DOHH2 (cell line): ENCODE results near the gene NPIPB8.
"Not testable (repeated sequence)": the region's sequence is repeated elsewhere in the genome, so short reads cannot be mapped to it uniquely, and the experiment has no call there.

Experiments used
- H3F3A ChIP-seq: fragments of 200-600 bp; sonication (generic), shearing (Covaris generic); 2 replicates; pipeline ENCODE4 v1.6.0; 2016; ENCODE audit warnings: antibody characterized with exemption, mild to moderate bottlenecking; ENCODE audit not compliant: control insufficient read depth, insufficient read depth
- H3K27ac ChIP-seq: fragments of 200-600 bp; sonication (generic); 2 replicates; pipeline ENCODE4 v1.5.1; 2014; ENCODE audit warnings: low read depth, mild to moderate bottlenecking, low read length, moderate library complexity
- H3K27me3 ChIP-seq: fragments of 200-600 bp; sonication (generic); 2 replicates; pipeline ENCODE4 v1.6.1; 2014; ENCODE audit warnings: mild to moderate bottlenecking, low read length, mixed read lengths; ENCODE audit not compliant: control insufficient read depth
- H3K36me3 ChIP-seq: fragments of 200-600 bp; sonication (generic); 2 replicates; pipeline ENCODE4 v1.6.1; 2014; ENCODE audit warnings: mild to moderate bottlenecking, low read length, moderate library complexity, mixed read lengths; ENCODE audit not compliant: control insufficient read depth
- H3K4me1 ChIP-seq: fragments of 200-600 bp; sonication (generic); 2 replicates; pipeline ENCODE4 v1.6.1; 2014; ENCODE audit warnings: mild to moderate bottlenecking, low read length, mixed read lengths; ENCODE audit not compliant: control insufficient read depth
- H3K4me2 ChIP-seq: fragments of 200-600 bp; sonication (generic); 2 replicates; pipeline ENCODE4 v1.6.0; 2014; ENCODE audit warnings: mild to moderate bottlenecking, low read length, moderate library complexity
- H3K4me3 ChIP-seq: fragments of 200-600 bp; sonication (generic); 2 replicates; pipeline ENCODE4 v1.5.1; 2014; ENCODE audit warnings: mild to moderate bottlenecking, low read length, mixed read lengths
- H3K79me2 ChIP-seq: fragments of 200-600 bp; sonication (generic); 2 replicates; pipeline ENCODE4 v1.6.1; 2014; ENCODE audit warnings: mild to moderate bottlenecking, low read length, mixed read lengths; ENCODE audit not compliant: control insufficient read depth
- H3K9me2 ChIP-seq: fragments of 200-600 bp; sonication (generic); replicated peaks from 2 replicates; pipeline ENCODE4 v1.6.1; 2014; ENCODE audit warnings: mild to moderate bottlenecking, low read length, mixed read lengths; ENCODE audit not compliant: control insufficient read depth
- H3K9me3 ChIP-seq: fragments of 200-600 bp; sonication (generic); 2 replicates; pipeline ENCODE4 v1.6.1; 2014; ENCODE audit warnings: antibody characterized with exemption, low read length, mixed read lengths; ENCODE audit not compliant: control insufficient read depth, insufficient read depth
- H4K20me1 ChIP-seq: fragments of 200-600 bp; sonication (generic); 2 replicates; pipeline ENCODE4 v1.6.0; 2014; ENCODE audit warnings: low read depth, mild to moderate bottlenecking, antibody characterized with exemption, low read length, moderate library complexity; ENCODE audit not compliant: control insufficient read depth, insufficient read depth
- EZH2phosphoT487 ChIP-seq: fragments of 200-600 bp; sonication (generic); IDR thresholded peaks from 2 replicates; pipeline ENCODE4 v1.6.1; 2017; ENCODE audit warnings: borderline replicate concordance, mild to moderate bottlenecking, antibody characterized with exemption, low read length, moderate library complexity, mixed read lengths
- TF ChIP-seq, protein P1 (sequence below): fragments of 200-600 bp; sonication (generic); IDR thresholded peaks from one replicate; pipeline ENCODE4 v1.5.1; 2014; ENCODE audit warnings: antibody characterized with exemption, mild to moderate bottlenecking, low read depth, low read length; ENCODE audit not compliant: poor library complexity, severe bottlenecking

NPIPB8 gene

DNA sequence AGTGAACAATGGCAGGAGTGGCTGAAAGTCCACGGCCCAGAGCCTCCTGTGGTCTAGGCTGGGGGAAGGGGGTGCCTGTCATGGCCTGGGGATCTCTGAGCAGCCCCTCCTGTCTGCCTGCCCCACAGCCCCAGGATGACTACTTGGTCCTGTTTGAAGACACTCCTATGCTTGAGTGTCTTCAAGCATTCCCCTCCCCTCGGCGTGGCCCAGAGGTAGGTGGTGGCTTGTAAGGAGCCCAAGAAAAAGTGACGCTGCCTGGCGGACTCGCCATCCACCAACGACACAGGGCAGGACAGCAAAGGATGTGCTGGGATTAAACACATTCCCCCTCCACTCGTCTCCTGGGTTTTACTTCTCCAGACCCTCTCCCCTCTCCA lies 33.7 kb upstream of the NPIPB8 start:
- TF ChIP-seq EZH2phosphoT487, result no peak
- TF ChIP-seq, protein P1, sequence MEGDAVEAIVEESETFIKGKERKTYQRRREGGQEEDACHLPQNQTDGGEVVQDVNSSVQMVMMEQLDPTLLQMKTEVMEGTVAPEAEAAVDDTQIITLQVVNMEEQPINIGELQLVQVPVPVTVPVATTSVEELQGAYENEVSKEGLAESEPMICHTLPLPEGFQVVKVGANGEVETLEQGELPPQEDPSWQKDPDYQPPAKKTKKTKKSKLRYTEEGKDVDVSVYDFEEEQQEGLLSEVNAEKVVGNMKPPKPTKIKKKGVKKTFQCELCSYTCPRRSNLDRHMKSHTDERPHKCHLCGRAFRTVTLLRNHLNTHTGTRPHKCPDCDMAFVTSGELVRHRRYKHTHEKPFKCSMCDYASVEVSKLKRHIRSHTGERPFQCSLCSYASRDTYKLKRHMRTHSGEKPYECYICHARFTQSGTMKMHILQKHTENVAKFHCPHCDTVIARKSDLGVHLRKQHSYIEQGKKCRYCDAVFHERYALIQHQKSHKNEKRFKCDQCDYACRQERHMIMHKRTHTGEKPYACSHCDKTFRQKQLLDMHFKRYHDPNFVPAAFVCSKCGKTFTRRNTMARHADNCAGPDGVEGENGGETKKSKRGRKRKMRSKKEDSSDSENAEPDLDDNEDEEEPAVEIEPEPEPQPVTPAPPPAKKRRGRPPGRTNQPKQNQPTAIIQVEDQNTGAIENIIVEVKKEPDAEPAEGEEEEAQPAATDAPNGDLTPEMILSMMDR, result no peak
- no peaks in the 10 kb centered on the region for H3K27me3 ChIP-seq
- H3K9me3 ChIP-seq, result no peaks in the 10 kb centered on the region
- H3K79me2 ChIP-seq, result no peaks in the 10 kb centered on the region
- H3K36me3 ChIP-seq, result peaks cover 18% of the 10 kb centered on the region
- H3K4me2 ChIP-seq, result no peak overlapping the region
- no peaks in the 10 kb centered on the region for H4K20me1 ChIP-seq
- H3F3A ChIP-seq, result peaks cover 18% of the 10 kb centered on the region
- peaks cover 12% of the 10 kb centered on the region for H3K4me1 ChIP-seq
- H3K4me3 ChIP-seq, result no peak overlapping the region
- H3K27ac ChIP-seq, result no peak overlapping the region
- no peaks in the 10 kb centered on the region for H3K9me2 ChIP-seq

DNA sequence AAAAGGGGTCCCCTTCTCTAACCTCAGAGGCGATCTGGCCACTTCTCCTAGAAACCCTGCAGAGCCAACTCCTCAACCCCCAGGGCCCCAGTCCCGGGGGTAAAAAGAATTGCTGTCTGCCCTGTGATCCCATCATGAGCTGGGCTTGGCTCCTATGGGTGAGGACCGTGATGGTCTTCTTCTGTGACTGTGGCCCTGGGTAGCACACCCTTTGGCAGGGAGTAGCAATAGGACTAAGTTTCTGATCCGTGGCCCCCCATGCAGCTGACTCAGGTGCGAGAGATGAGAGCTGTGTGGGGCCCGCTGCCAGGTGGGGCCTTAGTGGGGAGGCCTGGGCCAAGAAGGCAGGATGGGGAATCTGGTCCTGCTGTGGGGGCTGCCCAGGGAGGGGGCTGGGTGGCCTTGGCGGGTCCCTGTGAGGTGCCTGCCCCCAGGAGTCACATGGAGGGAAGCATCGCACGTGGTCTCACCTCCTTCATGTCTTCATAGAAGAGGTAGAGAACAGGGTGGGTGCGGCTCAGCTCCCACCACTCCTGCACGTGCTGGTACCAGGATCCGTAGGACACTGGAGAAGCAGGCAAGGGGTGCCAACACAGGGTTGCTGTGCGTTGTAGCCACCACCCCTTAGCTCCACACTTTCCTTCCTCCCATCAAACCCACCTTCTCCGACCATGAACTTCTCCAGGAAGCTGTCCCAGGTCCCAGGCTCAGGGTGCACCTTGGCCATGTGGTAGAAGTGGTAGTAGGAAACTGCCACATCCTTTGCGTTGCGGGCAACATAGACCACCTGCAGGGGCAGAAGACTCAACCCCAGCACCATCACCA lies 31.4 kb upstream of the NPIPB8 start:
- Histone ChIP-seq H3K9me3 (no peaks in the 10 kb centered on the region), H4K20me1 (no peaks in the 10 kb centered on the region), H3K4me1 (peaks cover 12% of the 10 kb centered on the region), H3K36me3 (peaks cover 35% of the 10 kb centered on the region), H3K4me3 (no peak overlapping the region), H3K27me3 (no peaks in the 10 kb centered on the region), H3K9me2 (no peaks in the 10 kb centered on the region), H3K27ac (no peak overlapping the region), H3K79me2 (peaks cover 11% of the 10 kb centered on the region), H3F3A (peaks cover 18% of the 10 kb centered on the region), H3K4me2 (no peak overlapping the region)
- TF ChIP-seq EZH2phosphoT487, result no peak
- TF ChIP-seq, protein P1, result no peak

DNA sequence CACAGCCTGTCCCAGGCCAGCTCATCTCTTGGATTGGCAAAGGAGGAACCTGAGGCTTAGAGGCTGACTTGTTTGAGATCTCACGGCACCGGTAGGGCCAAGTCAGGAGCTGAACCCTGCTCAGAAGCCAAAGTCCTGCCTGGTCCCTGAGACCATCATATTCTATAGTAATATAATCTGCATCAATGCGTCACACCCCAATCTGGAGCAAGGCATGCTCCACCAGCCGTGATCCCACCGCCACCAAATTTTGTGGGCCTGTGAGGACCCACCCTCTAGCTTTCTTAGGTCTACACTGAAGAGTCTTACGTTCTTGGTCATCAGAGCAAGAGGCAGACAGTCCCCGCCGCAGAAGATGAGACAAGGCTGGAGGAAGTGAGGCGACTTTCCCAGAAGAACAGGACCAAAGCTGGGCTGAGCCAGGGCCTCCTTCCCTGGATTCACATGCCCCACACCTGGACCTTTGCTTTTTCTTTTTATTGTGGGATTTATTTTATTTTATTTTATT lies 30.7 kb upstream of the NPIPB8 start:
- H3K4me3 ChIP-seq, result no peak overlapping the region
- TF ChIP-seq, protein P1, result no peak
- no peak for TF ChIP-seq EZH2phosphoT487
- no peaks in the 10 kb centered on the region for H3K27me3 ChIP-seq
- H3K36me3 ChIP-seq, result peaks cover 35% of the 10 kb centered on the region
- H3K27ac ChIP-seq, result no peak overlapping the region
- peaks cover 12% of the 10 kb centered on the region for H3K4me1 ChIP-seq
- H3K9me2 ChIP-seq, result no peaks in the 10 kb centered on the region
- H4K20me1 ChIP-seq, result no peaks in the 10 kb centered on the region
- H3K79me2 ChIP-seq, result peaks cover 11% of the 10 kb centered on the region
- H3F3A ChIP-seq, result peaks cover 18% of the 10 kb centered on the region
- H3K9me3 ChIP-seq, result no peaks in the 10 kb centered on the region
- no peak overlapping the region for H3K4me2 ChIP-seq

DNA sequence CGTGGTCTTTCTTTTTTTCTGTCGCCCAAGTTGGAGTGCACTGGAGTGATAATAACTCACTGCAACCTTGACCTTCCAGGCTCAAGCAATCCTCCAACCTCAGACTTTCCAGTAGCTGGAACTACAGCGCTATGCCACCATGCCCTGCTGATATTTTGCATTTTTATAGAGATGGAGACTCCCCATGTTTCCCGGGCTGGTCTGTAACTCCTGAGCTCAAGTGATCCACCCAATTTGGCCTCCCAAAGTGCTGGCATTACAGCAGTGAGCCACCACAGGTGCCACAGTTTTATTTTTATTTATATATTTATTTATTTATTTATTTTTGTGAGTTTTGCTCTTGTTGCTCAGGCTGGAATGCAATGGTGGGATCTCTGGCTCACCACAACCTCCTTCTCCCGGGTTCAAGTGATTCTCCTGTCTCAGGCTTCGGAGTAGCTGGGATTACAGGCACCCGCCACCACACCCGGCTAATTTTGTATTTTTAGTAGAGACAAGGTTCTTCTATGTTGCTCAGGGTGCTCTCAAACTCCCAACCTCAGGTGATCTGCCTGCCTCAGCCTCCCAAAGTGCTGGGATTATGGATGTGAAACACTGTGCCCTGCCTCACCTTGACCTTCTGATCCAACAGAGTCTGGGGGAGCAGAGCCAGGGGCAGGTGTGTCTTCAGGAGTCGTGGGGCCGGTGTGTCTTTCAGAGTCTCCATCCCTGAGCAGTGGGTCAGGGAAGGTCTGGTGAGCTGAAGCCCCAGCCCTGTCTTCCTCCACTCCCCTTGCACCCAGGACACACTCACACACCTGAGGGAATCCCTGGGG lies 30.0 kb upstream of the NPIPB8 start:
- H3K79me2 ChIP-seq, result peaks cover 11% of the 10 kb centered on the region
- peaks cover 35% of the 10 kb centered on the region for H3K36me3 ChIP-seq
- H4K20me1 ChIP-seq, H3K9me3 ChIP-seq, H3K27ac ChIP-seq, H3K27me3 ChIP-seq, H3K4me2 ChIP-seq, H3K9me2 ChIP-seq, H3K4me1 ChIP-seq, H3K4me3 ChIP-seq: not testable (repeated sequence)
- peaks cover 14% of the 10 kb centered on the region for H3F3A ChIP-seq

DNA sequence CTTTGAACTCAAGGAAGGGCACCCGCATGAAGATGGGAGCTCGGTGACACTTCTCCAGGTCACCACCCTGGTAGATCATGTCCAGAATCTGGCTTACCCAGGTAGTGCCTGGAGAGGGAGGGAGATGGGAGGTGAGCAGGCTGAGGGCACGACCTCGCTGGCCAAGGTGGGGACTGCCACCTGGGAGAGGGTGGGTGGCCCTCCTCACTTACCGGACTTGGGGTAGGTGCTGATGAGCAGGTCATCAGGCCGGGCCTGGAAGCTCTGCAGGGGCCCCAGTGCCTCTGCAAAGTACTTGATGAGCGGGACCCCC lies 29.4 kb upstream of the NPIPB8 start:
- H3F3A ChIP-seq, H3K9me2 ChIP-seq, H4K20me1 ChIP-seq, H3K4me3 ChIP-seq, H3K27me3 ChIP-seq, H3K27ac ChIP-seq, H3K9me3 ChIP-seq, H3K4me2 ChIP-seq, H3K4me1 ChIP-seq: not testable (repeated sequence)
- H3K36me3 ChIP-seq, result peaks cover 35% of the 10 kb centered on the region
- peaks cover 11% of the 10 kb centered on the region for H3K79me2 ChIP-seq
